ENCODE results near the gene GNAI3. TPM values are rescaled to one million over a fixed set of nuclear protein-coding genes. Genes with fewer than 3 reads are reported as not detected.

Gene GNAI3
- total and polyA plus RNA-seq, 11 donors = 1.5 to 5.4 (median 2.5) TPM

DNA sequence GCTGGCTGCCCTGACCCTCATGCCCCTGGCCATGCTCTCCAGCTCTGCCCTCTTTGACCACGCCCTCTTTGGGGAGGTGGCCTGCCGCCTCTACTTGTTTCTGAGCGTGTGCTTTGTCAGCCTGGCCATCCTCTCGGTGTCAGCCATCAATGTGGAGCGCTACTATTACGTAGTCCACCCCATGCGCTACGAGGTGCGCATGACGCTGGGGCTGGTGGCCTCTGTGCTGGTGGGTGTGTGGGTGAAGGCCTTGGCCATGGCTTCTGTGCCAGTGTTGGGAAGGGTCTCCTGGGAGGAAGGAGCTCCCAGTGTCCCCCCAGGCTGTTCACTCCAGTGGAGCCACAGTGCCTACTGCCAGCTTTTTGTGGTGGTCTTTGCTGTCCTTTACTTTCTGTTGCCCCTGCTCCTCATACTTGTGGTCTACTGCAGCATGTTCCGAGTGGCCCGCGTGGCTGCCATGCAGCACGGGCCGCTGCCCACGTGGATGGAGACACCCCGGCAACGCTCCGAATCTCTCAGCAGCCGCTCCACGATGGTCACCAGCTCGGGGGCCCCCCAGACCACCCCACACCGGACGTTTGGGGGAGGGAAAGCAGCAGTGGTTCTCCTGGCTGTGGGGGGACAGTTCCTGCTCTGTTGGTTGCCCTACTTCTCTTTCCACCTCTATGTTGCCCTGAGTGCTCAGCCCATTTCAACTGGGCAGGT lies 5.0 kb upstream of the GNAI3 start:
- no peak for ATAC-seq
- WGBS, 4 donors = 84 to 90% (median 88%) methylated on average over 21 to 24 of the region's 24 CpGs
- no peak overlapping the region for H3K4me3 ChIP-seq
- TF ChIP-seq, protein P1, sequence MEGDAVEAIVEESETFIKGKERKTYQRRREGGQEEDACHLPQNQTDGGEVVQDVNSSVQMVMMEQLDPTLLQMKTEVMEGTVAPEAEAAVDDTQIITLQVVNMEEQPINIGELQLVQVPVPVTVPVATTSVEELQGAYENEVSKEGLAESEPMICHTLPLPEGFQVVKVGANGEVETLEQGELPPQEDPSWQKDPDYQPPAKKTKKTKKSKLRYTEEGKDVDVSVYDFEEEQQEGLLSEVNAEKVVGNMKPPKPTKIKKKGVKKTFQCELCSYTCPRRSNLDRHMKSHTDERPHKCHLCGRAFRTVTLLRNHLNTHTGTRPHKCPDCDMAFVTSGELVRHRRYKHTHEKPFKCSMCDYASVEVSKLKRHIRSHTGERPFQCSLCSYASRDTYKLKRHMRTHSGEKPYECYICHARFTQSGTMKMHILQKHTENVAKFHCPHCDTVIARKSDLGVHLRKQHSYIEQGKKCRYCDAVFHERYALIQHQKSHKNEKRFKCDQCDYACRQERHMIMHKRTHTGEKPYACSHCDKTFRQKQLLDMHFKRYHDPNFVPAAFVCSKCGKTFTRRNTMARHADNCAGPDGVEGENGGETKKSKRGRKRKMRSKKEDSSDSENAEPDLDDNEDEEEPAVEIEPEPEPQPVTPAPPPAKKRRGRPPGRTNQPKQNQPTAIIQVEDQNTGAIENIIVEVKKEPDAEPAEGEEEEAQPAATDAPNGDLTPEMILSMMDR (IDR thresholded peaks at IDR 0.05) = no peak
- no peak for TF ChIP-seq POLR2A (IDR thresholded peaks at IDR 0.05)
- no peaks in the 10 kb centered on the region for H3K27me3 ChIP-seq
- no peak for DNase-seq
- H3K9me3 ChIP-seq = no peaks in the 10 kb centered on the region
- no peaks in the 10 kb centered on the region for H3K36me3 ChIP-seq
- H3K4me1 ChIP-seq = peaks cover 0 to 20% (median 12%) of the 10 kb centered on the region in 12 donors
- intact Hi-C loops (cut with DNase I) = loop anchor here in 4 of 10 donors (10.0 kb wide), 1 partner anchor 441 kb away; the partner anchor contains the start of gene AHCYL1 (in 4 of the 4)
- no peak overlapping the region for H3K27ac ChIP-seq

DNA sequence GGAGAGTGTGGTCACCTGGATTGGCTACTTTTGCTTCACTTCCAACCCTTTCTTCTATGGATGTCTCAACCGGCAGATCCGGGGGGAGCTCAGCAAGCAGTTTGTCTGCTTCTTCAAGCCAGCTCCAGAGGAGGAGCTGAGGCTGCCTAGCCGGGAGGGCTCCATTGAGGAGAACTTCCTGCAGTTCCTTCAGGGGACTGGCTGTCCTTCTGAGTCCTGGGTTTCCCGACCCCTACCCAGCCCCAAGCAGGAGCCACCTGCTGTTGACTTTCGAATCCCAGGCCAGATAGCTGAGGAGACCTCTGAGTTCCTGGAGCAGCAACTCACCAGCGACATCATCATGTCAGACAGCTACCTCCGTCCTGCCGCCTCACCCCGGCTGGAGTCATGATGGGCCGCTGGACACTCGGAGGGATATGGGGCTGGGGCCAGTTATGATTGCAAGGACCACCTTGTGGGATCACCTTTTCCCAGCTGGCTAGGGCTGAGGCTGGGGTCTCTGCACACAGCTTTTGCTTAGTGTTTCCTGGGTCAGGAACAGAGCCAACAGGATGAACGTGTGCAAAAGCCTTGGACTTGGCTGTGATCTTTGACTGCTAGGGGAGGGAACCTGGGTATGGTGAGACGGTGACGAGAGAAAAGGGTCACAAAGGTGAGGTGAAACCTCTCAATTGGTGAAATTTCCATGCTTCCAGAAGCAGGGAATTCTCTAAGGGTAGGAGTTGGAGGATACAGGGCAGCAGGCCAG lies 4.3 kb upstream of the GNAI3 start:
- Histone ChIP-seq H3K4me1 (peaks cover 0 to 20% (median 12%) of the 10 kb centered on the region in 12 donors), H3K27me3 (no peaks in the 10 kb centered on the region), H3K27ac (no peak overlapping the region), H3K36me3 (no peaks in the 10 kb centered on the region), H3K4me3 (no peak overlapping the region), H3K9me3 (no peaks in the 10 kb centered on the region)
- ATAC-seq (no peak), DNase-seq (no peak)
- intact Hi-C loops (cut with DNase I) = loop anchor here in 5 of 10 donors (2.0 to 10.0 kb wide), 3 partner anchors 85 to 441 kb away; partner anchors contain the start of gene AHCYL1 (in 4 of the 5)
- WGBS, 4 donors = 63 to 66% (median 65%) methylated on average over 14 of the region's 14 CpGs
- TF ChIP-seq, protein P1 (IDR thresholded peaks at IDR 0.05) = no peak
- TF ChIP-seq POLR2A (IDR thresholded peaks at IDR 0.05) = no peak

DNA sequence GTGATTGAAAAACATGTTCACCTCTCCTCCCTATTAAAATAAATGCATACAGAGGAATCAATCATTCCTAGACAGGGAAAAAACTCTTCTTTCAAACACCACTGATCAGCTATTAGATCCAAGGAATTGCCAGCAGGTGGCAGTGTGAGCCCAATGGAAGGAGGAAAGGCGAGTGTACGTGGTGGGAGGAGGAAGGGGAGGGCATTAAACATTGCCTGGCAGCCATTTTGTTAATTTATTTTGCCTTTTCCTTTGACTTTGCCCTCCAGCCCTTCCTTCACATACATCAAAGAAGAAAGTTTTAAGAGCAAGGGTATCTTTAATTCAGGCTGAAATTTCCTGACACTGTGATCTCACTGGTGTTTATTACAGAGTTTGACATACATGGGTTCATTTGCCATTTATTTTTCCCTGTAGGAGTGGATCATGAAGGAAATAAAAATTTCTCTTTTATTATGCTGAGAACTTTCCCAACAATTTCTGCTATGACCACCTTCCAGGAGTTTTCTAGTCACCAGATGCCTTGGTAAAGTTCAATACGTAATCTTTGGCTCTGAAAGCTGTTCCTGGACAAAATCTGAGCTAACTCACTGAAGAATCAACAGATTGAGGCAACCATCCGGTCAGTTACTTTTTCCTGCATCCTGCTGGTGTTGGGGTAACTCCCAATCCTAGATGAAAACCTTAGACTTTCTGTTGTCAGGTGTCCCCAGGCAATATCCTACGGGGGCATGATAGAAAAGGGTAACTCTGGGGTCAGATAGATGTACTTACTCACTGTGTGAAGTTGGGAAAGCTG lies 1.9 kb upstream of the GNAI3 start:
- peak overlapping the region in 9 of 12 donors; percentile 21 to 97 (median 90) for H3K4me3 ChIP-seq
- peaks cover 0 to 5% (median 0%) of the 10 kb centered on the region in 9 donors for H3K36me3 ChIP-seq
- peak; percentile 45 to 65 (median 63) for ATAC-seq
- peak; percentile 85 to 92 (median 89) for DNase-seq
- H3K27me3 ChIP-seq = no peaks in the 10 kb centered on the region
- no peaks in the 10 kb centered on the region for H3K9me3 ChIP-seq
- peak overlapping the region in 11 of 12 donors; percentile 57 to 99 (median 94) for H3K27ac ChIP-seq
- peak in 1 of 2 donors; percentile 14 for TF ChIP-seq POLR2A (IDR thresholded peaks at IDR 0.05)
- TF ChIP-seq, protein P1 (IDR thresholded peaks at IDR 0.05) = peak; percentile 82 to 92 (median 88)
- WGBS, 4 donors = 36 to 42% (median 41%) methylated on average over 5 of the region's 5 CpGs
- peaks cover 0 to 43% (median 29%) of the 10 kb centered on the region in 12 donors for H3K4me1 ChIP-seq
- intact Hi-C loops (cut with DNase I) = loop anchor here (1.0 to 10.0 kb wide), 14 partner anchors 74 to 461 kb away; partner anchors contain the start of gene AHCYL1 (in 8 of the 10)

Measured in heart left ventricle (tissue), 16 donors.